ENCODE results near the gene IMPA2.

Gene IMPA2

GRCh38 chr18:11980494-11981191, 664 bp upstream of the IMPA2 start:
- peak overlapping the region; percentile 63 for H3K4me3 ChIP-seq (ENCODE audit: insufficient read depth, low read length, poor library complexity, severe bottlenecking)
- H3K27me3 ChIP-seq (ENCODE audit: low read length), result no peaks in the 10 kb centered on the region
- H4K20me1 ChIP-seq (ENCODE audit: low read depth, low read length), result no peaks in the 10 kb centered on the region
- no peaks in the 10 kb centered on the region for H3K9me2 ChIP-seq (replicated peaks; ENCODE audit: insufficient read depth, low read length)
- no peaks in the 10 kb centered on the region for H3K36me3 ChIP-seq (ENCODE audit: low read length)
- H3K9ac ChIP-seq (ENCODE audit: low read length), result peak overlapping the region; percentile 68
- peak overlapping the region; percentile 51 for H3K27ac ChIP-seq (ENCODE audit: low read depth, low read length)
- peak overlapping the region; percentile 75 for H3K4me2 ChIP-seq (ENCODE audit: low read depth, low read length, poor library complexity, severe bottlenecking)
- H2AFZ ChIP-seq (ENCODE audit: low read depth, low read length, severe bottlenecking), result peak overlapping the region; percentile 97
- no peaks in the 10 kb centered on the region for H3K9me3 ChIP-seq (ENCODE audit: insufficient read depth, low read length)
- no peaks in the 10 kb centered on the region for H3F3A ChIP-seq (ENCODE audit: insufficient read depth)
- no peaks in the 10 kb centered on the region for H3K79me2 ChIP-seq (ENCODE audit: insufficient read depth, low read length)
- TF ChIP-seq EZH2phosphoT487 (conservative IDR thresholded peaks at IDR 0.05; ENCODE audit: low read length), result no peak
- TF ChIP-seq CTCF (IDR thresholded peaks at IDR 0.05; ENCODE audit: insufficient read depth, low read length, poor library complexity, severe bottlenecking), result no peak

- TF ChIP-seq EZH2phosphoT487 (conservative IDR thresholded peaks at IDR 0.05; ENCODE audit: low read length), result no peak
- TF ChIP-seq CTCF (IDR thresholded peaks at IDR 0.05; ENCODE audit: insufficient read depth, low read length, poor library complexity, severe bottlenecking), result no peak
- Histone ChIP-seq H3K27ac (ENCODE audit: low read depth, low read length) (no peak overlapping the region), H3K9me2 (replicated peaks; ENCODE audit: insufficient read depth, low read length) (no peaks in the 10 kb centered on the region)
These were observed 448 bp downstream of the IMPA2 start for GRCh38 chr18:11981543-11982366.

GRCh38 chr18:11982981-11983380, 1.7 kb downstream of the IMPA2 start:
- Histone ChIP-seq H3K9me2 (replicated peaks; ENCODE audit: insufficient read depth, low read length) (no peaks in the 10 kb centered on the region), H3K27me3 (ENCODE audit: low read length) (no peaks in the 10 kb centered on the region), H3K4me2 (ENCODE audit: low read depth, low read length, poor library complexity, severe bottlenecking) (no peak overlapping the region), H3K79me2 (ENCODE audit: insufficient read depth, low read length) (no peaks in the 10 kb centered on the region), H2AFZ (ENCODE audit: low read depth, low read length, severe bottlenecking) (no peak overlapping the region), H3K4me3 (ENCODE audit: insufficient read depth, low read length, poor library complexity, severe bottlenecking) (no peak overlapping the region), H3K36me3 (ENCODE audit: low read length) (no peaks in the 10 kb centered on the region), H3K27ac (ENCODE audit: low read depth, low read length) (no peak overlapping the region), H3K9ac (ENCODE audit: low read length) (no peak overlapping the region), H4K20me1 (ENCODE audit: low read depth, low read length) (no peaks in the 10 kb centered on the region), H3K9me3 (ENCODE audit: insufficient read depth, low read length) (no peaks in the 10 kb centered on the region), H3F3A (ENCODE audit: insufficient read depth) (no peaks in the 10 kb centered on the region)
- no peak for TF ChIP-seq EZH2phosphoT487 (conservative IDR thresholded peaks at IDR 0.05; ENCODE audit: low read length)
- no peak for TF ChIP-seq CTCF (IDR thresholded peaks at IDR 0.05; ENCODE audit: insufficient read depth, low read length, poor library complexity, severe bottlenecking)

More at GRCh38 chr18:11981543-11982366, 448 bp downstream of the IMPA2 start:
- no peaks in the 10 kb centered on the region for H3K79me2 ChIP-seq (ENCODE audit: insufficient read depth, low read length)
- H3K9ac ChIP-seq (ENCODE audit: low read length), result peak overlapping the region; percentile 59
- H3K27me3 ChIP-seq (ENCODE audit: low read length), result no peaks in the 10 kb centered on the region
- H3K4me3 ChIP-seq (ENCODE audit: insufficient read depth, low read length, poor library complexity, severe bottlenecking), result peak overlapping the region; percentile 52
- H4K20me1 ChIP-seq (ENCODE audit: low read depth, low read length), result no peaks in the 10 kb centered on the region
- peak overlapping the region; percentile 68 for H2AFZ ChIP-seq (ENCODE audit: low read depth, low read length, severe bottlenecking)
- H3K4me2 ChIP-seq (ENCODE audit: low read depth, low read length, poor library complexity, severe bottlenecking), result peak overlapping the region; percentile 75
- no peaks in the 10 kb centered on the region for H3K36me3 ChIP-seq (ENCODE audit: low read length)
- no peaks in the 10 kb centered on the region for H3K9me3 ChIP-seq (ENCODE audit: insufficient read depth, low read length)
- H3F3A ChIP-seq (ENCODE audit: insufficient read depth), result no peaks in the 10 kb centered on the region

Data from SU-DHL-6 (cell line).